Glutamatergic neuron (in vitro differentiated cells): ENCODE results near the gene GPR162. TPM values are rescaled to one million over a fixed set of nuclear protein-coding genes. Genes with fewer than 3 reads are reported as not detected.
A peak's percentile ranks its signal among the peaks of the same experiment; 100 is the strongest.

Source experiments
- DNase-seq: peaks from one replicate; pipeline ENCODE4 v3.0.0; 2022
- H3K27ac Mint-ChIP-seq: one replicate; pipeline ENCODE4 v1.8.0; 2020; ENCODE audit warnings: mild to moderate bottlenecking, mixed read lengths, inconsistent platforms; ENCODE audit not compliant: unreplicated experiment
- H3K27me3 Mint-ChIP-seq: one replicate; pipeline ENCODE4 v1.8.0; 2020; ENCODE audit warnings: mild to moderate bottlenecking, moderate library complexity, mixed read lengths, inconsistent platforms; ENCODE audit not compliant: unreplicated experiment
- H3K36me3 Mint-ChIP-seq: one replicate; pipeline ENCODE4 v1.8.0; 2020; ENCODE audit warnings: mild to moderate bottlenecking, mixed read lengths, inconsistent platforms; ENCODE audit not compliant: unreplicated experiment
- H3K4me1 Mint-ChIP-seq: one replicate; pipeline ENCODE4 v1.8.0; 2020; ENCODE audit warnings: mild to moderate bottlenecking, low read depth, mixed read lengths, inconsistent platforms; ENCODE audit not compliant: unreplicated experiment
- H3K4me3 Mint-ChIP-seq: one replicate; pipeline ENCODE4 v1.8.0; 2020; ENCODE audit warnings: mild to moderate bottlenecking, mixed read lengths, inconsistent platforms; ENCODE audit not compliant: unreplicated experiment
- H3K9me3 Mint-ChIP-seq: one replicate; pipeline ENCODE4 v1.8.0; 2020; ENCODE audit warnings: mild to moderate bottlenecking, moderate library complexity, mixed read lengths, inconsistent platforms; ENCODE audit not compliant: unreplicated experiment
- total RNA-seq: library from RNA; stranded (reverse); fragmentation: NEBNext Ultra II Directional; extraction: Animal tissue kit (Norgen Biotek cat#: 25700); gene quantifications from one replicate; pipeline ENCODE4 v1.2.1, GENCODE V29; 2021; ENCODE audit not compliant: unreplicated experiment
- TF ChIP-seq, protein P1 (sequence below): fragments of 200-600 bp; sonication (generic); IDR thresholded peaks from one replicate; pipeline ENCODE4 v1.5.0; 2021; ENCODE audit not compliant: partially characterized antibody, unreplicated experiment

GPR162 gene
- total RNA-seq, 1 donor from 2014 or later = 145 TPM

DNA sequence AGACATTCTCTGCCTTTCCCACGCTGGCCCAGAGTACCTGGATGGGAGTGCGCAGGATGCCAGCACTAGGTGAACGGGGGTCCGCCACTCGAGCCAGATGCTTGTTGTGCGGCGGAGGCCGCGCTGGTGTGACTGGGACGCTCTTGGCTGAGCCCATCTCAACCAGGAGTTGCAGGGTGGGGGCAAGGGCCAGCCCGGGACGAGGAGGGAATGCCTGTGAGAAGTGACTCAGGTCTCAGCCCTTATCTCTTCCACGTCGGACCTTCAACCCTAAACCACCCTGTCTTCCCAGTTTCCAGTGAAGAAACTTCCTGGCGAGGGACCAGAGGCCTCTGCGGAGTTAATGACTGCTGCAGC is 29.2 kb downstream of the GPR162 start:
- H3K36me3 Mint-ChIP-seq = no peaks in the 10 kb centered on the region
- peaks cover 13% of the 10 kb centered on the region for H3K4me1 Mint-ChIP-seq
- no peak overlapping the region for H3K27ac Mint-ChIP-seq
- no peak for DNase-seq
- TF ChIP-seq, protein P1, sequence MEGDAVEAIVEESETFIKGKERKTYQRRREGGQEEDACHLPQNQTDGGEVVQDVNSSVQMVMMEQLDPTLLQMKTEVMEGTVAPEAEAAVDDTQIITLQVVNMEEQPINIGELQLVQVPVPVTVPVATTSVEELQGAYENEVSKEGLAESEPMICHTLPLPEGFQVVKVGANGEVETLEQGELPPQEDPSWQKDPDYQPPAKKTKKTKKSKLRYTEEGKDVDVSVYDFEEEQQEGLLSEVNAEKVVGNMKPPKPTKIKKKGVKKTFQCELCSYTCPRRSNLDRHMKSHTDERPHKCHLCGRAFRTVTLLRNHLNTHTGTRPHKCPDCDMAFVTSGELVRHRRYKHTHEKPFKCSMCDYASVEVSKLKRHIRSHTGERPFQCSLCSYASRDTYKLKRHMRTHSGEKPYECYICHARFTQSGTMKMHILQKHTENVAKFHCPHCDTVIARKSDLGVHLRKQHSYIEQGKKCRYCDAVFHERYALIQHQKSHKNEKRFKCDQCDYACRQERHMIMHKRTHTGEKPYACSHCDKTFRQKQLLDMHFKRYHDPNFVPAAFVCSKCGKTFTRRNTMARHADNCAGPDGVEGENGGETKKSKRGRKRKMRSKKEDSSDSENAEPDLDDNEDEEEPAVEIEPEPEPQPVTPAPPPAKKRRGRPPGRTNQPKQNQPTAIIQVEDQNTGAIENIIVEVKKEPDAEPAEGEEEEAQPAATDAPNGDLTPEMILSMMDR = no peak
- peaks cover 11% of the 10 kb centered on the region for H3K9me3 Mint-ChIP-seq
- H3K4me3 Mint-ChIP-seq = peak overlapping the region; percentile 98
- peaks cover 10% of the 10 kb centered on the region for H3K27me3 Mint-ChIP-seq

DNA sequence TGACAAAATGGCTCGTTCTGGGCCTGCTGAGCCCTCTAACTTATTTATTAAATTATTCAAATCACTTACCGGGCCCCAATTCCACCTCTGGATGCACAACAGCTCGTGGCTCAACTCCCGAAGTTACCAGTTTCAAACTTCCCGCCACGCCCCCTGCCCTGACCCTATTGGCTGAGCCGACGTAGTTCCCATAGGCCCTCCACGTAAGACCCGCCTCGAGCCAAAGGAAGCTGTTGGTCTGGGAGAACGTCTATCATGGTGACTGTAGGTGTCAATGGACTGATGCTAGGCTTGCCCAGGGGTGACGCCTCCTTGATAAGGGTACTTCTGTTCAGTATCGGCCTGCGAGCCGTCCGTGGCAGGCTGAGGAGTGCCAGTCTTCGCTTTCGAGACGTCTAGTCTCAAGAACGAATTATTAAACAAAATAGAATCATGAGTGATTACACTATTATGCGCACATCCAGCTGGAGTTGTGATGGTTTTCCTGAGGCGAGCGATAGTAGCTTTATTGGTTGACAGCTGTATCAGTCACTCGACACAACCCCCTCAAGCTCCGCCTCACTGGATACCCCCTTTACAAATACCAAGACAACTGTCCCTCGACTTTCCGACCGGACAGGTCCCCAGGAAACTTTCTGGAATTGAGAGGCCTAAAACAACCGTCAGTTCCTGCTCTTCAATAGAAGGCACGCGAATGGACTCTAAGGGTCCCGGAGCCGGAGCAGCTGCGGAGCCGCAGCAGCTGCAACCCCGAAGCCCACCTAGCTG is 29.7 kb downstream of the GPR162 start, which contains the start of gene CDCA3:
TSS of gene CDCA3 (minus strand) at position 134 of the 768 bp plus-strand sequence. CDS start 334 bp downstream, outside the sequence.
- no peaks in the 10 kb centered on the region for H3K36me3 Mint-ChIP-seq
- H3K4me1 Mint-ChIP-seq = peaks cover 13% of the 10 kb centered on the region

GRCh38 chr12:6851921-6852650 is 30.5 kb downstream of the GPR162 start, which contains the start of gene USP5:
Gene USP5 (plus strand): TSS chr12:6852150. CDS start chr12:6852180, 30 bp downstream.
- Mint-ChIP-seq H3K36me3 (no peaks in the 10 kb centered on the region), H3K9me3 (peaks cover 11% of the 10 kb centered on the region), H3K4me3 (peak within 1 kb of the TSS; percentile 98), H3K4me1 (peaks cover 13% of the 10 kb centered on the region), H3K27ac (peak within 1 kb of the TSS; percentile 98), H3K27me3 (peaks cover 8% of the 10 kb centered on the region)
- DNase-seq = peak; percentile 97
- TF ChIP-seq, protein P1 = no peak

More for the DNA sequence above, 29.7 kb downstream of the GPR162 start, which contains the start of gene CDCA3:
- DNase-seq = peak; percentile 94
- Mint-ChIP-seq H3K9me3 (peaks cover 11% of the 10 kb centered on the region), H3K4me3 (peak within 1 kb of the TSS; percentile 98), H3K27ac (peak within 1 kb of the TSS; percentile 98), H3K27me3 (peaks cover 8% of the 10 kb centered on the region)
- TF ChIP-seq, protein P1 = no peak

- Mint-ChIP-seq H3K4me3 (peak overlapping the region; percentile 98), H3K27ac (peak overlapping the region; percentile 98), H3K4me1 (peaks cover 13% of the 10 kb centered on the region), H3K36me3 (no peaks in the 10 kb centered on the region), H3K9me3 (peaks cover 13% of the 10 kb centered on the region), H3K27me3 (peaks cover 7% of the 10 kb centered on the region)
- DNase-seq = peak; percentile 72
- TF ChIP-seq, protein P1 = no peak
These were observed 31.2 kb downstream of the GPR162 start for GRCh38 chr12:6852651-6853354.
